ENCODE results near the gene RBPMS2.

The RBPMS2 gene

DNA sequence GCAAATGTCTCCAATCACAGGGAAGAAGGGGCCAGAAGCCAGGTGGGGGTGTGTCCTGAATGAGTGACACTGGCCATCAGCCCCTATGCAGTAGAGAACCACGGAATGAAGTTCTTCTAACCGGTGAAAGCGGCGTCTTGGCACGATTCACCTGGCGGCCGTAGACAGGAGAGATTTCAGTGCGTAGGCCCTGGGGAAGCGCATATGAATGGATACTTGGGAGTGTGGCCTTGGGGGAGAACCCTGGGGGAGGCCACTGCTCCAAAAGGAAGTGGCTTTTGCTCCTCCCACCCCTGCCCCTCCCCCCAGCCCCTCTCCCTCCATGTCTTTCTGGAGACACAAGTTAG is 43.6 kb downstream of the RBPMS2 start:
- DNase-seq (ENCODE audit: extremely low read depth in 1 of 2, low read depth in 1 of 2) = no peak

DNA sequence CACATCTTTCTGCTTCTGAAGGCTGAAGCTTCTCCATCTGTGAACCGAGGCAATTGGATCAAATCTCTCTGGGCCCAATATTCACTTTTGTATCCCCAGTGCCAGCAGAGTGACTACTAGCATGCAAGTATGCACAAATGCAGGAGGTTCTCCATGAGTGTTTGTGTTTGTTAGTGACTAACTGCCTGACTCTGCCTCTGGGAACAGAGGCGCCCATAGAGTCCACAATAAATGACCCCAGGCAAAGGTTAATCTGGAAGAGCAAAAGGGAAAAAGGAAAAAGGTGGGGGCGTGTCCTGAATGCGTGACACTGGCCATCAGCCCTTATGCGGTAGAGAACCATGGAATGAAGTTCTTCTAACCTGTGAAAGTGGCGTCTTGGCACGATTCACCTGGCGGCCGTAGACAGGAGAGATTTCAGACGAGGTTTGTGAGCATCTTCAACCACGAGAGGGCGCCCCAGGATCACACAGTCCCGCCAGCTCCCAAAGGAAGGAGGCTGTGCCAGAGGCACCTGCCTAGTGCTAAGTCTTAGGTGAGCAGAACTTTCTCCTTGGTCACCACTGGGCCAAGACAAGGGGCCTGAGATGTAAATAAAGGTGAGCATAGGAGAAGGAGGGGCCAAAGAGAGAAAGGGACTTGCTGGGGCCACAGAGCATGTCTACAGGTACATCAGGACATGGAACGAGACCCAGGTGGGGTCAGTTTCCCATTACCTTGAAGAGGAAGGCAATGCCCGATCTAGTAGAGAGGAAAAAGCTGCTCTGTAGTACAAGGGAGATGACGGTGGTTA is 44.2 kb downstream of the RBPMS2 start:
- peak; percentile 51 to 72 for DNase-seq (ENCODE audit: extremely low read depth in 1 of 2, low read depth in 1 of 2)

DNA sequence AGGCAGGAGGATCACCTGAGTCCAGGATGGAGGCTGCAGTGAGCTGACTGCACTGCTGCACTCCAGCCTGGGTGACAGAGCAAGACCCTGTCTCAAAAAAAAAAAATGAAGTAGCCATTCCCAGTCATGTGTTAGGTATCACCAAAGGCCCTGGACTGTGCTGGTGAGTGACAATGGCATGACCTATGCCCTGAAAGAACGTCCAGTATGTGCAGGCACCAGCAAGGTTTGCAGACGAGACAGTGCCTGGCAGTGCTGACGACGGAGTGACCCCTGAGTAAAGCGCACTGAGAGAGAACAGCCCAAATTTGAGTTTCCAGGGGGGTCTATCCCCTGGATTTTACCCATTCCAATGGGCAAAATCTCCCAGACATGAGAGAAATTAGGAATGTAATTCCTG is 45.2 kb downstream of the RBPMS2 start:
- no peak for DNase-seq (ENCODE audit: extremely low read depth in 1 of 2, low read depth in 1 of 2)

DNA sequence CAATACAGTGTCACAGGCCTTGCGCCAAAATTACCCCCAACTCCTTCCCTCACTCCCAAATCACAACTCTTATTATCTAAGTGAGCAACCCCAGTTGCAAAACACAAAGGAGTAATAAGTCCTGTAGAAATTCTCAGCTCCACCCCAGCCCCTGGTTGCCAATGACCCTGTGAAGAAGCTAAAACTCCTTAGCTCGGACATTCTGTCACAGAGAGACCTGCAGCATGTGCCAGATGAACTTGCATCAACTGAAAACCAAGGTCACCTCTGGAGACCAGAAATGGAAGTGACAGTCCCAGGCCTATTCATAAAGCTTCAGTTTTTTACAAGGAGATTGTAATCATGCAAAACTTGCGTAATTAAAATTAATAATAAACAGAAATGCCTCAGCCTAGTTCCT is 55.2 kb downstream of the RBPMS2 start:
- no peak for DNase-seq (ENCODE audit: extremely low read depth in 1 of 2, low read depth in 1 of 2)

DNA sequence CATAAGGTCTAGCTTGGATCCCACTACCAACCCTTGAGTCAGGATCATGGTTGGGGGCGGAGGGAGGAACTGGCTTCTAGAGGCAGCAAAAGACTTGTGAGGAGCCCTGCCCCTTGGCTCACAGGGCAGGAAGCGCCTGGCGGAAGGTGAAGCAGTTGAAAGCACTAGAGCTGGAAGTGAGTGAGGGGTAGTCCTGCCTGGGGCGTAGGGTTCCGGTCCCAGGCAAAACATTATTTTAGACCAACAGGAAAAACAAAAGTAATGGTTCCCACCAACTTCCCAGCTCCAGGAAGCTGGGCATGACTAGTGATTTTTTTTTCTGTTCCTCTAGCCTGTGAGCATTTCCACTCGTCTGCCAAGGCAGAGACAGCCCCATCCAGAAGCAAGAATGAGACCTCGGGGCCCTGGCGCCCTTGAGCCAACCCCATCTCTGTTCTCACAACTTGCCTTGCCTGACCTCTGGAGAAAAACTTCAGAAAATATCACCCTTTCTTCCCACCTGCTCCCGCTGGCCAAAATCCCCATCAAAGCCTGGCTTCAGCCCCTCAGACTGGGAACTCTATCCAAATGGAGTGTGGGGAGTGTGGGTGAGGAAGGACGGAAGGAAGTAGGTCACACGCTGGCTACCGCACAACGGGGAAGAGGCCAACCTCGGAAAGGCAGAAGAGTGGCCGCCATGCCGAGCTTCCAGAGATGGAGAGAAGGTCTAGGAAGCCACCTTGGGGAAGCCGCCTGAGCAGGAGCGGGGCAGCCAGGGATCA is 57.5 kb downstream of the RBPMS2 start:
- no peak for DNase-seq (ENCODE audit: extremely low read depth in 1 of 2, low read depth in 1 of 2)

DNA sequence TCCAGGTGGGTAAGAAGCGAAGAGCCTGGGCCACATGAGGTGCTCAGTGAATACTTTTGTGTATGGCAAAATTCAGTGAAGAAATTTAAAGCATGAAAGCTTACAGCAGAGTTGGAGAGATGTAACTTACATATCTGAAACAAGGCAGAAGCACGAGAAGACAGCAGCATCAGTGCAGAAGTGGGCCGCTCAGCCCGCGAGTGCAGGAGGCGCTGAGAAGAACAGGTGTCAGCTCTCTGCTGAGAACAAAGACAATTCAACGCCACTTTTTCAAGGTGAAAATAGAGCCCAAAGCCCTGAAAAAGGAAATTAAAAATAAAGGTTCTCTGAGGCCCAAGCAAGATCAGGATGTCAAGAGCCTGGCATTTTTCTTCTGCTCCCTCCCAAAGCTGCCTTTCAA is 58.3 kb downstream of the RBPMS2 start:
- no peak for DNase-seq (ENCODE audit: extremely low read depth in 1 of 2, low read depth in 1 of 2)

DNA sequence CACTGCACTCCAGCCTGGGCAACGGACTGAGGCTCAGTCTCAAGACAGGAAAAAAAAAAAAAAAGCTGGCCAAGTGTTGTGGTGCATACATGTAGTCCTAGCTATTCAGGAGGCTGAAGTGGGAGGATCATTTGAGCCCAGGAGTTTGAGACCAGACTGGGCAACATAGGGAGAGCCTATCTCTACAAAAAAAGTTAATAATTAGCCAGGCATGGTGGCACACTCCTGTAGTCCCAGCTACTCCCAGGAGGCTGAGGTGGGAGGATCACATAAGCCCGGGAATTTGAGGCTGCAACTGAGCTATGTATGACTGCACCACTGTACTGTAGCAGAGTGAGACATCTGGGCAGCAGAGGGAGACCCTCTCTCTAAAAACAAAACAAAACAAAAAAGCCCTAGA is 58.9 kb downstream of the RBPMS2 start:
- DNase-seq (ENCODE audit: extremely low read depth in 1 of 2, low read depth in 1 of 2) = no peak

DNA sequence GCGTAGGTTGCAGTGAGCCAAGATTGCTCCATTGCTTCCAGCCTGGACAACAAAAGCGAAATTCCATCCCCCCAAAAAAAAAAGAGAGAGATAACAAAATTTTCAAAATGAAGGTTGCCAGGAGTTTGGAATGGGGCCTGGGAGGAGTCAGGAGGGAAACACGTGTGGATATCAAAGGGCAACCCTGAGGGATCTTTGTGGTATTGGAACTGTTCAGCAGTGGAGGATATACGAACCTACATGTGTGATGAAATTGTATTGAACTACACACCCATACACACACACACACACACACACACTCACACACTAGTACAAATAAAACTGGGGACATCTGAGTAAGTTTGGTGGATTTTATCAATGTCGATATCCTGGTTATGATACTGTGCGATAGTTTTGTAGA is 61.8 kb downstream of the RBPMS2 start:
- no peak for DNase-seq (ENCODE audit: extremely low read depth in 1 of 2, low read depth in 1 of 2)

DNA sequence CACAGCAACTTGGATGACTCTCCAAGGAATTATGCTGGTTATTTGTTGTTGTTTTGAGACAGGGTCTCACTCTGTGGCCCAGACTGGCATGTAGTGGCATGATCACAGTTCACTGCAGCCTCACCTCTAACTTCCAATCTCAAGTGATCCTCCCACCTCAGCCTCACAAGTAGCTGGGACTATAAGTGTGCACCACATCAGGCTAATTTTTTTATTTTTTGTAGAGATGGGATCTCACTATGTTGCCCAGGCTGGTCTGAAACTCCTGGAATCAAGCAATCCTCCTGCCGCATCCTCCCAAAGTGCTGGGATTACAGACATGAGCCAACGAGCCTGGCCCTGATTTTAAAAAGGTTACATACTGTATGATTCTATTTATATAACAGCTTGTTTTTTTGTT is 63.0 kb downstream of the RBPMS2 start:
- DNase-seq (ENCODE audit: extremely low read depth in 1 of 2, low read depth in 1 of 2) = no peak

DNA sequence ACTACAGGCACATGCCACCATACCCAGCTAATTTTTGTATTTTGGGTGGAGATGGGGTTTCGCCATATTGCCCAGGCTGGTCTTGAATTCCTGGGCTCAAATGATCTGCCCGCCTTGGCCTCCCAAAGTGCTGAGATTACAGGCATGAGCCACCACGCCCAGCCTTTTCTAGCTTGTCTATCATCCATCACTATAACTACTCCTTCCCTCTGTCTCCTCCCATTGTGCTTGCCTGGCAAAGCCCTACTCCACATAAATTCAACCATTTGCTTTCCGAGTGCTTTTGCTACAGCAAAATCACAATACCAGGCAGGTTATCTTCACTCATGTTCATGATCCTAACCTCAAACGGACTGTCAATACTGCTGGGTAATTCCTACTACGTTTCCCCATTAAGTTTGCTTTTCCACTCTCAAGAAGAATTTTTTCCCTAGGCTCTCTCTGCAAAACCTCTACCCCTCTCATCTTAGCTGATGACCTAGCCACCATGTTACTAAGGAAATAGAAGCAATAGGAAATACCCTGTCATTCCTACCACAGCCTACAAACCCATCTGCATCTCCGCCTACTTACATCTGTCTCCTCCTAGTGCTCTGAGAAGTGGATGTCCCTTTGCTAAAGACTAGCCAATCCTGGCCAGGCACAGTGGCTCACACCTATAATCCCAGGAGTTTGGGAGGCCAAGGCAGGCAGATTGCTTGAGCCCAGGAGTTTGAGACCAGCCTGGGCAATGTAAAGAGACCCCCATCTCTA is 64.5 kb downstream of the RBPMS2 start:
- no peak for DNase-seq (ENCODE audit: extremely low read depth in 1 of 2, low read depth in 1 of 2)

DNA sequence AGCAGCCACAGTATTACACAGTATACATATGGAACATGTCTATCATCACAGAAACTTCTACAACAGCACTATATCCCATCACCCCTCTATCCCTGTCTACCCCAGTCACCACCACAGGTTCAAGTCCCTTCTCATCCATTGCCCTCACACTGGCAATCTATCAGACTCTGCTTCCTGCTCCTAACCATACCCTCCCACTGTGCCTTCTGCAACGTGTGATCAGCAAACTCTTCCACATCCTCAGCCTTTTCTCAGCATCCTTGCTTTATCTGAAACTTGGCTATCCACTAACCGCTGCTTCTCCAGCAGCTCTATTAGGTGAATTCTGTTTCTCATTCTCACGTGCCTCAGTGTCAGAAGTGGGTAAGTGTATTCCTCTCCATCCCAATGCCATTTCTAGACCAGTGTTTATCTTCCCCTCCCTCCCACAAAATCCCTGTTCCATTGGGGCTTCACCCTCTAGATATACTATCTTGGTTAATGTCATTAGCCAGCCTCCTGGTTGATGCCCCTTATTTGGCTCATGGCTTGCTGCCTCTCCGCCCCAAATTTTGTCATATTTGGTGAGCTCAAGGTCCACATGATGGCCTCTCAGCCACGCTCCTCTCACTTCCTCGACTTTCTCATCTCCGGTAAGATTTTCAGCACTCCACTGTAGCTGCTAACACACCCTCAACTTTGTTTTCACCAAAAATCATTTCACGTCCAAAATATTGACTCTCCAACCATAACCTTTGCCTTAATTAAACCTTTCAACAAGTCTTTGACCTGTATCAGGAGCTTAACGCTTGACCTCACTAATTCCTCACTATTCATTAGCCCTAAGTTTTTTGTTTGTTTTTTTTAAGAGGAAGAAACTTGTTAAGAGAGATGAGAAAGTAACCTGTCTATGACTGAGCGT is 69.1 kb downstream of the RBPMS2 start:
- DNase-seq (ENCODE audit: extremely low read depth in 1 of 2, low read depth in 1 of 2) = no peak

DNA sequence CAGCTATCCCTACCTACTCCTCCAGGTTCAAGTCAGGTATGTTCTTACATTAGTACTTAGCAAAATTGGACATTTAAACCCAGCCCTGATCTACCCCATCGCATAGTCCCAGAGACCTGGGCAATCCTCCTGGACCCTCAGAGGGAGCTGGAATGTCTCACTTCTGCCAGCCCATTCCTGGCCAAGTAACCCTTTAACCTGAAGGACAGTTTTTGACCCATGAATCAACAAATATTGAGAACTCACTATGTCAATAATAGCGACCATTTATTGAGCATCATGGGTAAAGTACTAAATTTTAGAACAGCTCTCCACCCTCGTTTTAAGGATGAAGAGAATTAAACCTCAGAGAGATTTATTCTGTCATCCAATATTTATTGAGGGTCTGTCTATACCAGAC is 70.4 kb downstream of the RBPMS2 start:
- DNase-seq (ENCODE audit: extremely low read depth in 1 of 2, low read depth in 1 of 2) = no peak

DNA sequence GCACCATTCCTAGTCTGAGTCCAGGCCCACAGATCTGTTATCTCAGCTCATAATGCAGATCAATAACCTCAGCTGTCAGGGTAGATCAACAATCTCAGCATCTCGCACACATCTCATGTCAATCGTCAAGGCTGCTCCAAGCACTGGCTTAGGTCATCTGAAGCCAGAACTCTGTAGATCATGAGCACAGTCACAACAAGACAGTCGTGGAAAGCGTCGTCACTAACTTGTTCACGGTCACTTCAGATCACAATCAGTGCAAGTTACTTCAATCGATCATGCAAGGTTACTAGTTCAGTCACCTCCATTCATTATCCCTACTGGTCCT is 71.8 kb downstream of the RBPMS2 start:
- no peak for DNase-seq (ENCODE audit: extremely low read depth in 1 of 2, low read depth in 1 of 2)

DNA sequence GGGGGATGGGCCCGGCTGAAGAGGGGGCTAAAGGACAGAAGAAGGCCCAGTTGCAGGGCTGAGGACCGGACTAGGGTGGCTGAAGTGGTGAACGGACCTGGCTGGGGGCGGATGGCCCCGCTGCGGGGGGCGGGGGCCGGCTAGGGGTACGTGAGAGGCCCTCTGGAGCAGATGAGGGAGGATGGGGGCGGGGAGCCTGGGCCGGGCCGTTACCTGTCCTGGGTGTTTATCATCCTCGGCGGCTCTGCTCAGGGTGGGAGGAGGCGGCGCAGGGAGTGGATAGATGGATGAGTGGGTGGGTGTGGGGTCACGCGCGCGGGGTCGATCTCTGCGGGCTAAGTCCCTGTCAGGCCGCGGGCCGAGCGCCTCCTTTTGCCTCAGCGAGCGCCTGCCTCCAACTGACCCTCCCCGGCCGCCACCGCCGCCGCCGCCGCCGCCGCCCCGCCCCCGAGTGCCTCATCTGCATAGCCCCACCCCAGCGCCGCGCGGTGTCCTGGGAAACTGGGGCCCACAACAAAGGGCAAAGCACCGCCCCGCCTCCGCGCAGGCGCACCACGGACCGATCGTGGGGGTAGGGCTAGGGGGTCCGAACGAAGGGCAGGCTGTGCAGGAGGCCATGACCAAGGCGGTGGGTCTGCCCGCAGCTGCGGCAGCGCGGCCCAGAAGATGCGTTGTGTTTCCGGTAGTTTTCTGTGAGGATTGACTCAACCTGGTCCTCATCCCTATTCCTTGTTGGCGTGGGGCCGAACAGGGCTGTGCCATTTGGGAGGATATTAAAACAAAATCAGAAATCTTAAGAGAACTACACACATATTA is 72.4 kb downstream of the RBPMS2 start:
- DNase-seq (ENCODE audit: extremely low read depth in 1 of 2, low read depth in 1 of 2) = peak; percentile 88 to 95

DNA sequence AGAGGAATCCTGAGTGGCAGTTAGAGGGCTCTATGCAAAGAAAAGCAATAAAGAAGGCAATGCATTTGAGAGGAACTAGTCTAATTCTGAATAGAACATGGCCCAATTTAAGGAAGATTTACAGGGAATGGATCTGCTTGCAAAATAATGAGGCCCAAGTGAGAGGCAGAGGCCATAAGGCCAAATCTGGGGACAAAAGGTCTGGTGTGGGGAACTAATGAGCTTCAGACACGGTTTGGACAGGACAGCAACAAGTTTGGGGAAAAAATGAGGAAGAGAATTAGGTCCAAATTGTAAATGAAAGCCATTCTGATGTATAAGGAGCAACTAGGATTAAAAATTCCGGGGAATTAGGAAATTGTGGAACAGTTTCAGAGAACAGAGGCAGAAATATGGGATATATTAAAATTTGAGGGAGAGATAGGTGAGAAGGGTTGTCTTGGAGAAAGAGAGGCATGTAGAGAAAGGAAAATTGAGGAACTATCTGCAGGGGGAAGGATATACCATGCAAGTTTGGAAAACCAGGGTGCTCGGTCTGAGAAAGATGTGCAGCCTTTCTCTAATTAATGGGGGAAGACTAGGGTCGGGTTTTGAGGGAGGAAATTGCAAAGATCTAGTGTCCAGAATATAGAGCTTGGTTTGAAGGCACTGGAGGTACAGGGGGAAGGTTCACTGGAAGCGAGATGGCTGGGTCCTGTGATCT is 73.8 kb downstream of the RBPMS2 start:
- DNase-seq (ENCODE audit: extremely low read depth in 1 of 2, low read depth in 1 of 2) = no peak

DNA sequence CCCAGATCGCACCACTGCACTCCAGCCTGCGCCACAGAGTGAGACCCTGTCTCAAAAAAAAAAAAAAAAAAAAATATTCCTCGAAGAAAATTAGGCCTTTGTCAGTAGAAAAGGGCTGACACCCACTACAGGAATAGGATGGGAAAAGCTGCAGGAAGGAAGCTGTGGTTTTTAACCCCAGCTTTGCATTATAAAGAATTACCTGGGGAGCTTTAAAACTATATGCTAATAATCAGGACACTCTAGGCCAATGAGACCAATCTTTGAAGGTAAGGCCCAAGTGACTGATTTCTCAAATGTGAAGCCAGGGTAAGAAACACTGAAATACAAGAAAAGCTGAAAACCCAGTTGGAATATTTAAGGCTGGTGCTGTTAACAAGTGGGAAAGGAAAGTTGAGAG is 74.3 kb downstream of the RBPMS2 start:
- no peak for DNase-seq (ENCODE audit: extremely low read depth in 1 of 2, low read depth in 1 of 2)

DNA sequence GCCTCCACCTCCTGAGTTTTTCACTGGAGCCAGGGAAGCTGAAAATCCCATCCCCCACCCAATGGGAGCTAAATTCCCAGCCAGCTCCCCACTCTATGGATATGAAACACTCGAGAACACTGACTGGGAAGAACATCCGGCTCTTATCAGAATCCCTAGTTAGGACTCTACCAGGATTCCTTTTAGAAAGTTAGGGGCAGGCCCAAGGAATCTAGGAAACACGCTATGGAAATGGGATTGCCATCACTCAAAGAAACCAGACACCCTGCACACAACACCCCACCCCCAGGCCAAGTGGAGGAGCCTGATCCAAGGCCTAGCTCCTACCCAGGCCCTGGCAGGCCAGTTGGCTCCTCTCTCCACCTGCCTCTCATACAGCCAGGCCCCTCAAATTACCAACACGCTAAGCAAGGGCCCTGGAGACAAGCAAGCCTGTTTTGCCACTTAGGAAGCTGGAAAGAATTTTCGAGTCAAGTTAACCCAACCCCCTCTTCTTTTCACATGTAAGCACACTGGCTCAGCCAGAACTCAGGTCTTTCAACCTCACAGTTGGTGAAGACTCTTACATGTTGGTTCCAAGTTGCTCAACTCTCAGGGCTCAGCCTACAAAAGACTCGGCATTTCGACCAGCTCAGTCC is 75.5 kb downstream of the RBPMS2 start:
- DNase-seq (ENCODE audit: extremely low read depth in 1 of 2, low read depth in 1 of 2) = no peak

DNA sequence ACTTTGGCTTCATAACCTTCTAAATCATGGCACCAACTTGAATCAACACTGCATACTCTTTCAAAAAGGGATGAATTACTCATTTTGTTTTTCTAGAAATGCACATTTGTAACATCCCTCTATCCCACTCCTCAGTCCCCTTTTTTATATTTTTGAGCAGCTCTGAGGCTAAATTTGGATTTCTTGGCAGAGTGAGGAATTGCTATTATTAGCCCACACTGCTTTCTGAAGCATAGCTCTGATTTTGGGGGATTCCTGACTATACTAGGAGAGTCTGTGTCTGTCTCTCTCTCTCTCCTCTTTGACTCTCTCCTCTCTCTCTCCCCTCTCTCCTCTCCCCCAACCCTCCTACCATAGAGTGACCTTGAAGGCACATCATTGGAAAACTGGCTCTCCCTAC is 76.6 kb downstream of the RBPMS2 start:
- DNase-seq (ENCODE audit: extremely low read depth in 1 of 2, low read depth in 1 of 2) = no peak

DNA sequence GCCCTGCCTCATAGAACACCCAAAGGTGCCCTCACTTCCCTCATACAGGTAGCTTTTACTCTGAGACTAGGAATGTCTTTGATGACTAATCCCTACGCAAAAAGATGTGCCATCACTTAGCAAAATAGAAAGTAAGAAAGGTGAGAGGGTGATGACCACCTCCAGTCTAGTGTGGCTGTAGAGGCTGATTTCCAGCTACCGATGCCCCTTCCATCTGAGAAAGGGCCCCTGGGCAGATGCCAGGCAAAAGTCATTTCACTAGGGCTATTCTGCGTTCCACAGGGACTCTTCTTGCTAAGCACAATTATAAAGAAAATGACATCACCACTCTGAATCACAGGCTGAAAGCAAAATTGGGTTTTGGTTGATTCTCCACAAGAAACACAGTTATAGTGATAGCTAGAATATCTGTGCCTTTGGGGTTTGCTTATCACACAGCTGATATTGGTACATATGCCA is 77.4 kb downstream of the RBPMS2 start:
- peak in 1 of 2 donors; percentile 58 for DNase-seq (ENCODE audit: extremely low read depth in 1 of 2, low read depth in 1 of 2)

Measured in stimulated activated CD8-positive, alpha-beta memory T cell treated with anti-CD3 and anti-CD28 coated beads, Interleukin-7, amount 100 ng/mL, for 48 hours (primary cell).